GM10248 (cell line): Measurements from ENCODE around the gene LILRB1.

Experiments
- CTCF ChIA-PET: fragments of 300-600 bp; sonication (Branson Sonifier 250); formaldehyde crosslinking; extraction: SDS; loops from one replicate; lab custom pipeline; 2021; ENCODE audit warnings: antibody characterized with exemption; lab: Yijun Ruan, JAX
- POLR2A ChIA-PET: fragments of 350-650 bp; sonication (Branson Sonifier 250); formaldehyde crosslinking; extraction: SDS; loops from one replicate; lab custom pipeline; 2020; ENCODE audit warnings: antibody characterized with exemption; lab: Yijun Ruan, JAX
- DNase-seq: peaks from one replicate; pipeline ENCODE4 v3.0.0; 2012; ENCODE audit errors: extremely low spot score
- CTCF ChIP-seq: IDR thresholded peaks from 2 replicates; pipeline ENCODE4 v1.5.1; 2012; ENCODE audit warnings: mild to moderate bottlenecking, low read depth; ENCODE audit errors: extremely low read depth, missing control alignments, control extremely low read depth

The LILRB1 gene

DNA sequence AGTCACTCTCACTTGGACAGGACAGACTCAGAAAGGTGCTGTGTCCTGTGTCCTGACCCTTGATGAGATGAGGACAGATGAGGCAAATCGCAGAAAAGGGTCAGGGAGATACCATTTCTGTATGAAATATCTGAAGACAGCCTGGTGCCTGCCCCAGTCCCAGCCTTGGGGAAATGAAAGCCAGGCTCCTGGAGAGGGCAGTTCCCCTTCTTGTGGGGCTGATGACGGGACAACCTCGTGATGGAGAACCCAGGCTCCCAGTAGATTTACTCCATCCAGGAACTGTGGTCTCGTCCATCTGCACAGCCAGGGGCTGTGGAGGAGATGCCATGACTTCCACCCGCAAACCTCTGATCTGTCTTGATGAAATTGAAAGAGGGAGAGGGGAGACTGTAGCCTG, 13.8 kb downstream of the LILRB1 start:
- ChIA-PET POLR2A (no interaction called here), CTCF (interaction anchor here (1.0 kb wide), 1 partner anchor 11 kb away, joined by 3 read pairs; no protein-coding TSS in a partner anchor)
- no peak for TF ChIP-seq CTCF

DNA sequence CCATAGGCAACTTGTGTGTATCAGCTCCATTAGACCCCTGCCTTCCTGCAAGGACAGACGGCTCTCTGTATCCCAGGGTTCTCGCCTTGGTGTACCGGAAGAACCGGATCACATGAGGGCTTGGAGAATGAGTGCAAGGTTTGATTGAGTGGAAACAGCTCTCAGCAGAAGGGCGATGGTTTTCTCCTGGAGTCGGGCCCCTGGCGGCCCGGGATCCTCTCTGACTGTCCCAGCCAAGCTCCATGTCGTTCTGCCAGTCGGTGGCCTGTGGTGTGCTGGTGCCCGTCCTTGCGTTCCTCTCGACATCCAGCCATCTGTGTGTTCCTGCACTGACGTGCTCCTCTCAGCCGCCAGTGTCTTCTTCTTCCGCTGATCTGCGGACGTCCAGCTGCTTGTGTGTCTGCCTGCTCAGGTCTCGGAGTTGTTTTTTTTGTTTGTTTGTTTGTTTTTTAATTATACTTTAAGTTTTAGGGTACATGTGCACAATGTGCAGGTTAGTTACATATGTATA, 16.1 kb downstream of the LILRB1 start:
- no peak for DNase-seq
- POLR2A ChIA-PET, result no interaction called here
- CTCF ChIA-PET, result interaction anchor here (3.6 to 31.0 kb wide), 2 partner anchors 32 to 167 kb away, joined by 14 to 542 read pairs; no protein-coding TSS in a partner anchor
- TF ChIP-seq CTCF, result no peak

More for the DNA sequence above, 13.8 kb downstream of the LILRB1 start:
- no peak for DNase-seq

DNA sequence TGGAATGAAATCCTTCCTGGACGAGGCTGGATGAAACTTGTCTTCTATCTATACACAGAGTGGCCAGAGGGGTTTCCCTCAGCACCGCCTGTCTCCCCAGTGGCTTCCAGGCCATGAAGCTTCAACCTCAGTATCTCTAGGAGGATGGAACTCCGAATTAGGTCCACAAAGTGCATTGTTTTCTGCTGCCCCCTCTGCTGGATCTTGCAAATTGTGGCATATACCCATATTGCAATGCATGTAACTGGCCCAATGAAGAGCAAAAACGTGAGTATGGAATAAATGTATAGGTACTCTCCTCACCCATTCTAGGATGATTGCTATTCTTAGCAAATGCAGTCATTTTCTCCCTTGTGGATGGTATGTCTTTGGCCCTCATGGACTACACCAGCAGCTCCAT, 17.8 kb downstream of the LILRB1 start:
- DNase-seq, result no peak
- ChIA-PET POLR2A (no interaction called here), CTCF (interaction anchor here (1.0 to 31.0 kb wide), 7 partner anchors 9 to 175 kb away, joined by 3 to 542 read pairs (median 3); partner anchors contain the start of gene CDC42EP5)
- TF ChIP-seq CTCF, result peak; percentile 26

DNA sequence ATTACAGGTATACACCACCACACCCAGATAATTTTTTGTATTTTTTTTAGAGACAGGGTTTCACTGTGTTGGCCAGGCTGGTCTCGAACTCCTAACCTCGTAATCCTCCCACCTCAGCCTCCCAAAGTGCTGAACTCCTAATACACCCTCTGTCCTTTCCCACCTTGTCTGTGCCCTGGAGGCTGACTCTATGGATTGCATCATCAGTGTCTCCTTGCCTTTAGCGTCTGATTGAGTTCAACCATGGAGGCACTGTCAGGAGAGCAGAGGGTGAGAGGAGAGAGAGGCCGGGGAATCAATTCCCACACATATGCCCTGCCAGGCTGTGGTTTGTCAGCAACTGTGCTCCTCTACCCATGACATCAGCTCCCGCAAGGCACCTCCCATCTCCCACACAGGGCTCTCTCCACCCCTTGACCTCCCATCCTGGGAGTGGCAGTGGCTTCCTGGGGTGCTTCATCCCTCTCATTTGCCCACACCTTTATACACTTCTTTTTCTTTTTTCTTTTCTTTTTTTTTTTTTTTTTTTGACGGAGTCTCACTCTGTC, 19.9 kb downstream of the LILRB1 start:
- CTCF ChIA-PET, result interaction anchor here (1.0 to 31.0 kb wide), 3 partner anchors 11 to 28 kb away, joined by 3 to 542 read pairs (median 6); no protein-coding TSS in a partner anchor
- POLR2A ChIA-PET, result no interaction called here
- TF ChIP-seq CTCF, result no peak
- no peak for DNase-seq

GRCh38 chr19:54653181-54653809, 23.0 kb downstream of the LILRB1 start:
- TF ChIP-seq CTCF, result peak; percentile 66
- peak; percentile 59 for DNase-seq
- POLR2A ChIA-PET, result no interaction called here
- CTCF ChIA-PET, result interaction anchor here (0.6 to 31.0 kb wide), 29 partner anchors 10 to 479 kb away, joined by 3 to 542 read pairs (median 4); partner anchors contain the start of genes CDC42EP5, LILRB1 and LILRB4

DNA sequence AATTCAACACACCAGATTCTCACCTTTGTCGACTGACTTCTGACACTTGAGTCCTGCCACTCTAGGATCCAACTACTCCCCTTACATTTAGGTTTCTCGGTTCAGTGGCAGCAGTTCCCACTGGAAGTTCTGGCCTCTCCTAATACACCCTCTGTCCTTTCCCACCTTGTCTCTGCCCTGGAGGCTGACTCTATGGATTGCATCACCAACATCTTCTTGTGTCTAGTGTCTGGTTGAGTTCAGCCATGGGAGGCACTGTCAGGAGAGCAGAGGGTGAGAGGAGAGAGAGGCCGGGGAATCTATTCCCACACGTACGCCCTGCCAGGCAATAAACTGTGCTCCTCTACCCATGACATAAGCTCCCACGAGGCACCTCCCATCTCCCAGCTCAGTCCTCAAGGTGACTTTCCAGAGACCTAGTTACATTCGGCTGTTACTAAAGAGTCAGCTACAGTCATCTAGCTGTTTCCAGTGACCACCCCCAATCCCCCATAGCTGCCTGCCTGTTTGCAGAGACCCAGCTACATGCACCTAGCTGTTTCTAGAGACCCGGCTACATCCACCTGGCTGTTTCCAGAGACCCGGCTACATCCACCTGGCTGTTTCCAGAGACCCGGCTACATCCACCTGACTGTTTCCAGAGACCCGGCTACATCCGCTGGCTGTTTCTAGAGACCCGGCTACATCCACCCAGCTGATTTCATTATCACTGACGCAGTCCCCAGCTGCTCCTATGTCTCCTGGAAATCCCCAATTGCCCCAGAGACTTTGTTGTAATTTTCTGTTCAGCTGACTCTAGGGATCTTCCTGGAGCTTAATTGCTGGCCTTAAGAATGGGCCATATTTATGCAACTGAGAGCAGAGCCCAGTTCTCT, 24.4 kb downstream of the LILRB1 start:
- ChIA-PET POLR2A (no interaction called here), CTCF (interaction anchor here (0.8 to 31.0 kb wide), 20 partner anchors 8 to 478 kb away, joined by 3 to 542 read pairs (median 4); partner anchors contain the start of genes LILRB1 and LILRB4)
- peak; percentile 43 for DNase-seq
- TF ChIP-seq CTCF, result no peak
